GM20431 (cell line): ENCODE results near the gene HDAC10.

ENCODE experiments used
- in situ Hi-C: fragments of 300-500 bp; cut with MseI, MboI; formaldehyde crosslinking; loops from one replicate; pipeline ENCODE4 v1.15.0; 2020; ENCODE audit warnings: low sequenced_read_pairs; ENCODE audit not compliant: unreplicated experiment

The HDAC10 gene

GRCh38 chr22:50257451-50258360 lies 6.6 kb upstream of the HDAC10 start:
- in situ Hi-C loops: no loop called here

DNA sequence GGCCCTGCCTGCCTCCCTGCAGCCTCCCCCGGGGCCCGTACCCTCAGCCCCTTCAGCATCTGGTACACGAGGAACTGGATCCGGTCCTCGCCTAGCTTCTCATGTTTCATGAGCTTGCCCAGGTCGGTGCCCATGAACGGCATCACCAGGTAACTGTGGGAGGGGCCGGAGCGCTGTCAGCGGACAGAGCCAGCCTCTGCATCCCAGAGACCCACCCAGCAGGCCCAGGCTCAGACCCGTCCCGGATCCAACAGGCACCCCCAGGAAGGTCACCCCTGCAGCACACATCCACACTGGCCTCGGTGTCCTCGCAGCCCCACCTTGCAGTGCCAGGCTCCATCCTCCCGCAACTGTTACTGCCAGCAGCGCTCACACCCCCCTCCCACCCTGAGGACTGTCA lies 6.0 kb upstream of the HDAC10 start:
- in situ Hi-C loops: no loop called here

DNA sequence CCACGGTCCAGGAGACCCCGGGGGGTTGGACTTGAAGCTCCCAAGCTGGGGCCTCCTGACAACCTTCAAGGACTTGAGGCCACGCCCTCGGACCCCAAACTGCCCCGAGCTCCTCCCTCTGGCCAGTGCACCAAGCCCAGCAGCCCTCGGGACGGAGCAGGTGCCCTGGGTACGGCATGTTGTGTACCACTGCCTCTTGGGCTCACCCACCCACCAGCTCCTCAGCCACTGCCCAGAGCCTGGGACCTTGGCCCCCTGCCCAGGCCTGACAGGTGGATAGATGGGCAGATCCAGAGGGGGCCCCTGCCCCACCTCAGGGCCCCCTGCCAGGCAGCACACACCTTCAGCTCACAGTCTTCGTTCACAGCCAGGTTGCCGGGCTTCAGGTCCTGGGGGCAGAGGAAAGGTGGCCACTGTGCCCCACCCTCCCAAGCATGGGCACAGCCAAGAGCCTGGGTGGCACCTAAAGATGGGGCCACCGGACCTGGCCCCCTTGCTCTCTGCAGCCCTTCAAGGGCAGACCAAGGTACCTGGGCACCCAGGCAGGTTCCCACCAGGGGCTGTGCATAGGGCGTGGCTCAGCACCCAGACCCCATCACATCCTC lies 5.3 kb upstream of the HDAC10 start:
- in situ Hi-C loops: no loop called here

GRCh38 chr22:50255607-50256006 lies 4.5 kb upstream of the HDAC10 start:
- in situ Hi-C loops: no loop called here

- in situ Hi-C loops: no loop called here
These were observed 4.0 kb upstream of the HDAC10 start for GRCh38 chr22:50255099-50255498.

DNA sequence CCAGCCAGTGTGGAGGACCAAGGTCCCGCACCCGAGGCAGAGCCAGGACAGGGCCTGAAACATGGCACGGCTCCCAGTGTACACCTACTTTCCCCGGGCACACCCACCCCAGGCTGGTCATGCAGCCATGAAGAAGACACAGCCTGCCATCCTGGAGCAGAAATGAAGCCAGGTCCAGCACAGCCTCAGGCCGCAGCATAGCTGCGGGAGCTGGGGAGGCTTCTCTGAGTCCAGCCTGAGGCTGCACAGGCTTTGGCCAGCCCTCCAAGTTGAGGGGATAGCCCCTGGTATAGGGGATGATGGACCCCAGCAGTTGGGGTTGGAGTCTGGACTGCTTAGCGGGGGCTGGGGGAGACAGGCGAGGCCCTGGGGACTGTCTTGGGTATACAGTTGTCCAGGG lies 2.9 kb upstream of the HDAC10 start:
- in situ Hi-C loops: no loop called here

- in situ Hi-C loops: no loop called here
These were observed 2.2 kb upstream of the HDAC10 start for GRCh38 chr22:50253046-50253915.

DNA sequence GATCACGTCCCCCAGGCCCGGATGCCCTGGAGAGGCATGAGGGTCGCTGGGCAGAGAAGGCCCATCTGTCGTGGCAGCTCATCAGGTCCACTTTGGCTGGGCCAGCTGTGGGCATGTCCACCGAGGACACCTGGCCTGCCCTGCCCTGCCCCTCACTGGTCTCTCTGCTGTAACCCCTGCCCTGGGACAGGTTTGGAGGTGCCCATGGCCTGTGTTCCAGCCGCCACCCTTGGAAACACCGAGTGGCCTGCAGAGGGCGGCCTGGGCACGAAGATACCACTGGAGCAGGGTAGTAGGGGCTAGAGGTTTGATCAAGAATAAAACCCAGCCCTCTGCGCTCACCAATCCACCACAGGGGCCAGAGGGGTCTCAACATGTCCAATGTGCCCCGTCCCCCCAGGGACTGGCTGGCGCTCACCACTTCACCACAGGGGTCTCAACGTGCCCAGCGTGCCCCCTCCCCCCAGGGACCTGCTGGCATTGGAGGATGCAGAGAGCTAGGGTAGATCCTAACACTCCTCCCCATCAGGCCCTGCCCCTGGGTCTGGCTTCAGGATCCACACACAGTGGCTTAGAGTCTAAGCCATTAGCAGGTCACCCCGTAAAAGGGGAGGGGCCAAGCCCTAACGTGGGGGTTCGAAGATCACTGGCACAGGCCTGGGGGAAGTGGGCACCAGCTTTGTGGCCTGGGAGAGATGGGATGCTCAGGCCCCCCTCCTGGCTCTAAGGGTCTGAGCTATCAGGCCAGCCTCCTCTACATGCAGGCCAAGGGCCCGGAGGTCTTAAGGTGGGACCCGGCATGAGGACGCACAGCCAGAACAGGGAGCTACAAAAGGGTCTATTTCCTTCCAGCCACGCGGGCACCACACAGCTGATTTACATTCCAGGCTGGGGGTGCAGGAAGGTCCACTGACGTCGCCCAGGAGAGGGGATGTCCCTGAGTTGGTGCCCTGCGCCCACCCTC lies 1.3 kb upstream of the HDAC10 start:
- in situ Hi-C loops: no loop called here

GRCh38 chr22:50251477-50252081 lies 514 bp upstream of the HDAC10 start:
- in situ Hi-C loops: no loop called here

DNA sequence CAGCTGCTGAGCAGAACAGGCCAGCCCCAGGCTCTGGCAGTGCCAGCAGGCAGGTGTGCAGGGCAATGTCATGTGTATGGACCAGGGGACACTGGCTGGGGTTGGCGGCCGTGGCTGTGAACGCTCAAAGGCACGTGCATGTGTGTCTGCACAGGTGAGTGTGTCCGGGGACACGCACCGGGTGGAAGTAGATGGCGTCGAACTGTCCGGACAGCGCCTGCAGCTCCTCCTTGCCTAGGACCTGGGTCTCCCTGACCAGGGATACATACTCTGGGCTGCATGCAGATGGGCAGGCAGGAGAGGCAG lies 863 bp downstream of the HDAC10 start:
- in situ Hi-C loops: no loop called here

DNA sequence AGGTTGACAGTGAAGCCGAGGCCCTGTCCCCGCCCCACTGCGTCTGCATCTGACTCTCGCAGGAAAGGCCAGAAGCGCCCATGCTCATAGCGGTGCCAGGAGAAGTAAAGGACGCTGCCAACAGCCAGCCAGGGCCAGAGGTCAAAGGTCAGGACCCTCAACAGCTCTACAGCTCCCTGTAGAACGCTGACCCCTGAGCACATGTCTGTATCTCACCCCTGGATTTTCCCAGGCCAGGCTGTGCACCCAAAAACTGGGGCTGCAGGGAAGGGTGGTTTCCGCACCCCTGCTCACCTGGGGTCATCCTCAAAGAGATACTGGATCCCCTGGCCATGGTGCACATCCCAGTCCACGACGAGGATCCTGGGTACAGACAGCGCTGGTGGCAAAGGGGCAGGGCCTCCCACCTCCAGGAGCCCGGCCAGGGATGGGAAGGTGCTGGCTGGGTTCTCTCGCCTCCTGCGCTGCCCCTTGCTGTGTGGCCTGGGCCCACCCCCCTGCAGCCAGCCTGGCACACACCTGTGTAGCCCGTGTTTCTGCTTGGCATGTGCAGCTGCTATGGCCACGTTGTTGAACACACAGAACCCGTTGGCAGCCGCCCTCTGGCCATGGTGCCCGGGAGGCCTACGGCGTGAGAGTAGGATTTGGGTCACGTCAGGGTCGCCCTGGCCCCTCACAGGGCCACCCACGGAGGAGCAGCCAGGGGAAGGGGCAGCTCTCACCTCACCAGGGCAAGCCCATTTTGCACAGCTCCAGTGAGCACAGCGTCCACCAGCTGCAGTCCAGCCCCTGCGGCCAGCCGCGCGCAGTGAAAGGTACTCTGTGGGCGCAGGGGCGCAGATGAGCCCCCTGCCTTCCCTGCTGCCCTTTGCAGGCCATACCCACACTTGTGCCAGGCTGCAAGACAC lies 1.5 kb downstream of the HDAC10 start:
- in situ Hi-C loops: no loop called here

DNA sequence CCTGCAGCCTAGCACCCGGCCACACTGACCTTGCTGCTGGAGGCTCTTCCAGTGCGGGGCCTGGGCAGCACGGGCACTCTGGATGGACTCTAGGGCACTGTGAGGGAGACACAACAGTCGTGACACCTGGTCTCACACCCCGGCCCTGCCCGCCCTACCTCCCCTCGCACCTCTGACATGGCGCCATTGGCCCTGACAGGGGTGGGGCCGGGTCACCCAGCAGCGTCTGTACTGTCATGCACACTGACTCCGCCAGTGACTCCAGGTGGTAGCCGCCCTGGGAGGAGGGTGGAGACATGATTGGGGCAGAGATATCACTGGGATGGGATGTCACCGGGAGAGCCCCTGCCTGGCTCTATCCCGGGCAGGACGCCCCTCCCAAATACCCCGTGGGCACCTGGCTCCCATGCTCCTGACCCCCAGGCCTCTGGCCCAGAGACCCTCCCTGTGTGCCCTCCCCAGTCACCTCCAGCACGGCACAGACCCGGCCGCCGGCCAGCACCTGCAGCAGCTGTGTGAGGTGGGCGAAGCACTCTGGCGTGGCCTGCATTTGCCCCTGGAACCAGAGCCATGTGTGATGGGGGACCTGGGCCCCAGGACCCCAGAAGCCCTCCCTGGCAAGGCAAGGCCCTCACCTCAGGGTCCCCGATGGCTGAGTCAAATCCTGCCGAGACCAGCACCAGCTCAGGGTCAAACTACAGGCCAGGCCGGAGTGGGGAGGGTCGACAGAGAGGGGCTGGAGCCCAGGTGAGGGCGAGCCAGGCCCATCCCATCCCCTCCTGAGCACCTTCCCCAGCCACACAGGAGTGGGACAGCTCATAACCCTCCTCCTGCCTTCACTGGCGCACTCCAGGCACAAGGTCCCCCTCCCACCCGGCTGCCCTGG lies 2.6 kb downstream of the HDAC10 start:
- in situ Hi-C loops: no loop called here

- in situ Hi-C loops: no loop called here
These were observed 3.3 kb downstream of the HDAC10 start for GRCh38 chr22:50247748-50248147.

GRCh38 chr22:50246242-50247175 lies 4.6 kb downstream of the HDAC10 start:
- in situ Hi-C loops: no loop called here

DNA sequence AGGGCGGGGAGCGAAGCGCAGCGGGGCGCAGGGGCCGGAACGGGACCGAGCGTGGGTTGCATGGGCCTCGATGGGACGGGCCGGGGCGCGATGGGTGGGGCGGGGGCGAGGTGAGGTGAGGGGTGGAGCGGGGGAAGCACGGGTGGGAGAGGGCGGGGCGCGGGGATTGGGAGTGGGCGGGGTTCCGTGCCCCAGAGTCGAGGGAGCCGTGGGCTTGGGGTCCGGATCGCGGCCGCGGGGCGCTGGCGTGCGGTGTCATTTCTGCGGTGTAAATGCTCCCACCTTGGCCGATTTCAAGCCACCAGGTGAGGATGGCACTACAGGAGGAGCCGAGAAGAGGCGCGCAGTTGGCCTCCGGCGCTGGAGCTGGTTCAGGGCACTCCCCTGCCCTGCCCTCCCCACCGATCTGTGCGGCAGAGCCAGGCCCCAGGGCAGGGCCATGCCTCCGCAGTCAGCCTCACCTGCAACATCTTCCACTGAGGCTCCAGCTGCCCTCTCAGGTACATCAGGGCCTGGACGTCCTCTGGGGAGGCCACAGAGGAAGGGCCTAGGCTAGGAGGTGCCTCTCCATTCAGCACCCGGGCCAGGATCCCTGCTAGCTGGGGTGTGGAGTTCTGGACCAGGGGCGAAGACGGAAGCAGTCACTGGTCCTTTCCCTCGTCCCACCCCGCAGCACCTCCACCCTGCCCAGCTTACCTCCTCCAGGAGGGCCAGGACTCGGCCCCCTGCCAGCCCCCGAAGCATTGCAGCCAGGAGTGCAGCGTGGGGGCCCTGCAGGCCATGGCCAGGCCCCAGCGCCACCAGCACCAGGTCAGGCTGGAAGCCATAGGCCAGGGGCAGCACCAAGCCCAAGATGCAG lies 5.6 kb downstream of the HDAC10 start:
- in situ Hi-C loops: no loop called here
